A673 (cell line): Measurements from ENCODE around the gene CCDC127. TPM values are rescaled to one million over a fixed set of nuclear protein-coding genes. Genes with fewer than 3 reads are reported as not detected.

Source experiments
- BruUV-seq: library from RNA; stranded (reverse); fragments of 400-500 nt; replicated peaks from 2 replicates; lab custom pipeline; 2021; lab: Mats Ljungman, UMichigan
- CTCF ChIA-PET: fragments of 300-600 bp; sonication (Branson Sonifier 250); formaldehyde crosslinking; loops from one replicate; lab custom pipeline; 2022; ENCODE audit warnings: antibody characterized with exemption; lab: Charles Lee
- POLR2A ChIA-PET: fragments of 300-600 bp; sonication (Branson Sonifier 250); formaldehyde crosslinking; loops from one replicate; lab custom pipeline; 2022; ENCODE audit warnings: antibody characterized with exemption; ENCODE audit not compliant: low non-redundant PET; lab: Charles Lee
- DNase-seq: peaks from one replicate; pipeline ENCODE4 v3.0.0-alpha.2; 2015; ENCODE audit warnings: low spot score
- H3K27ac ChIP-seq: fragments of 200-600 bp; sonication (generic); 2 replicates; pipeline ENCODE4 v1.5.1; 2016; ENCODE audit warnings: mixed run types, low read depth, mild to moderate bottlenecking, mixed read lengths, antibody characterized with exemption, low read length; ENCODE audit not compliant: poor library complexity, severe bottlenecking
- H3K27me3 ChIP-seq: fragments of 200-600 bp; sonication (generic); replicated peaks from 2 replicates; pipeline ENCODE4 v1.6.1; 2017; ENCODE audit warnings: mixed run types, low read depth, mild to moderate bottlenecking, mixed read lengths, antibody characterized with exemption, low read length; ENCODE audit not compliant: insufficient read depth, poor library complexity
- H3K36me3 ChIP-seq: fragments of 200-600 bp; sonication (generic); 2 replicates; pipeline ENCODE4 v1.6.1; 2016; ENCODE audit warnings: mixed run types, mild to moderate bottlenecking, mixed read lengths, antibody characterized with exemption, low read length; ENCODE audit not compliant: insufficient read depth, poor library complexity, severe bottlenecking
- H3K4me1 ChIP-seq: fragments of 200-600 bp; sonication (generic); 2 replicates; pipeline ENCODE4 v1.6.1; 2017; ENCODE audit warnings: mixed run types, mild to moderate bottlenecking, mixed read lengths, antibody characterized with exemption, low read length; ENCODE audit not compliant: insufficient read depth, poor library complexity, severe bottlenecking
- H3K4me3 ChIP-seq: fragments of 200-600 bp; sonication (generic); 2 replicates; pipeline ENCODE4 v1.5.1; 2016; ENCODE audit warnings: low read depth, mixed run types, mild to moderate bottlenecking, mixed read lengths, low read length; ENCODE audit not compliant: poor library complexity, severe bottlenecking
- H3K9me3 ChIP-seq: fragments of 200-600 bp; sonication (generic); 2 replicates; pipeline ENCODE4 v1.6.1; 2016; ENCODE audit warnings: mixed run types, low read depth, mild to moderate bottlenecking, mixed read lengths, antibody characterized with exemption, low read length; ENCODE audit not compliant: poor library complexity, severe bottlenecking
- CTCF ChIP-seq: fragments of 300-800, 200-600 bp; sonication (generic); conservative IDR thresholded peaks from 2 replicates; pipeline ENCODE4 v1.5.1; 2017; ENCODE audit warnings: low read depth, mild to moderate bottlenecking, antibody characterized with exemption, low read length, moderate library complexity, mixed read lengths
- EZH2 ChIP-seq: fragments of 200-600 bp; sonication (generic); IDR thresholded peaks from 2 replicates; pipeline ENCODE4 v1.6.1; 2017; ENCODE audit warnings: borderline replicate concordance, low read depth, mild to moderate bottlenecking, mixed read lengths, antibody characterized with exemption, low read length; ENCODE audit not compliant: poor library complexity, severe bottlenecking
- intact Hi-C: fragments of 100-400 bp; cut with micrococcal nuclease; formaldehyde crosslinking; loops from one replicate; pipeline ENCODE4 v1.10.0; 2022; ENCODE audit not compliant: unreplicated experiment
- total RNA-seq: library from RNA; stranded (reverse); gene quantifications from 2 replicates; pipeline ENCODE4 v1.2.3, GENCODE V29; 2021

Gene CCDC127
- total RNA-seq, 1 experiment from 2014 or later: 8.8 TPM

- Histone ChIP-seq H3K27me3 (no peaks in the 10 kb centered on the region), H3K4me3 (no peak overlapping the region), H3K27ac (no peak overlapping the region), H3K9me3 (no peaks in the 10 kb centered on the region), H3K36me3 (no peaks in the 10 kb centered on the region), H3K4me1 (no peaks in the 10 kb centered on the region)
- no peak for DNase-seq
- ChIA-PET POLR2A (interaction anchor here (1.0 kb wide), 1 partner anchor 24 kb away, joined by 3 read pairs; the partner anchor contains the start of gene SDHA), CTCF (no interaction called here)
- TF ChIP-seq EZH2 (no peak), CTCF (no peak)
- BruUV-seq: no TSS peak
- intact Hi-C loops: no loop called here
Measured at GRCh38 chr5:194603-195209, 23.2 kb downstream of the CCDC127 start.

- intact Hi-C loops: no loop called here
- Histone ChIP-seq H3K4me3 (no peak overlapping the region), H3K36me3 (no peaks in the 10 kb centered on the region), H3K27me3 (no peaks in the 10 kb centered on the region), H3K9me3 (no peaks in the 10 kb centered on the region), H3K27ac (no peak overlapping the region), H3K4me1 (no peaks in the 10 kb centered on the region)
- TF ChIP-seq EZH2: no peak
- no TSS peak for BruUV-seq
- ChIA-PET POLR2A (interaction anchor here (1.0 kb wide), 1 partner anchor 24 kb away, joined by 3 read pairs; the partner anchor contains the start of gene SDHA), CTCF (no interaction called here)
- no peak for DNase-seq
Measured at GRCh38 chr5:194102-194501, 23.9 kb downstream of the CCDC127 start.

GRCh38 chr5:192970-193831 lies 24.8 kb downstream of the CCDC127 start:
- CTCF ChIA-PET: no interaction called here
- TF ChIP-seq CTCF: no peak
- no peak for TF ChIP-seq EZH2
- POLR2A ChIA-PET: no interaction called here
- Histone ChIP-seq H3K27ac (no peak overlapping the region), H3K4me3 (no peak overlapping the region), H3K4me1 (peaks cover 2% of the 10 kb centered on the region), H3K27me3 (no peaks in the 10 kb centered on the region), H3K36me3 (no peaks in the 10 kb centered on the region), H3K9me3 (no peaks in the 10 kb centered on the region)
- intact Hi-C loops: no loop called here
- no peak for DNase-seq
- no TSS peak for BruUV-seq
